Calu3 (cell line): ENCODE results near the gene ASB2. TPM values are rescaled to one million over a fixed set of nuclear protein-coding genes. Genes with fewer than 3 reads are reported as not detected.

Experiments
- BruUV-seq: library from RNA; stranded (reverse); fragments of 400-500 nt; replicated peaks from 2 replicates; lab custom pipeline; 2021; lab: Mats Ljungman, UMichigan
- CTCF ChIA-PET: fragments of 300-600 bp; sonication (Branson Sonifier 250); formaldehyde crosslinking; loops from one replicate; lab custom pipeline; 2022; ENCODE audit warnings: antibody characterized with exemption; lab: Charles Lee
- DNase-seq: peaks from one replicate; pipeline ENCODE4 v3.0.0; 2022
- H3K27ac Mint-ChIP-seq: one replicate; pipeline ENCODE4 v1.8.0; 2022; ENCODE audit warnings: mixed read lengths; ENCODE audit not compliant: unreplicated experiment
- H3K27me3 Mint-ChIP-seq: one replicate; pipeline ENCODE4 v1.8.0; 2022; ENCODE audit warnings: mixed read lengths; ENCODE audit not compliant: unreplicated experiment
- H3K36me3 Mint-ChIP-seq: one replicate; pipeline ENCODE4 v1.8.0; 2022; ENCODE audit warnings: mild to moderate bottlenecking, moderate library complexity, mixed read lengths; ENCODE audit not compliant: insufficient read depth, unreplicated experiment
- H3K4me1 Mint-ChIP-seq: one replicate; pipeline ENCODE4 v1.8.0; 2022; ENCODE audit warnings: mild to moderate bottlenecking, low read depth, mixed read lengths; ENCODE audit not compliant: unreplicated experiment
- H3K4me3 Mint-ChIP-seq: one replicate; pipeline ENCODE4 v1.8.0; 2022; ENCODE audit warnings: mild to moderate bottlenecking, low read depth, moderate library complexity, mixed read lengths; ENCODE audit not compliant: unreplicated experiment
- H3K9me3 Mint-ChIP-seq: one replicate; pipeline ENCODE4 v1.8.0; 2022; ENCODE audit warnings: low read depth, mixed read lengths; ENCODE audit not compliant: unreplicated experiment
- intact Hi-C: fragments of 100-400 bp; cut with micrococcal nuclease; formaldehyde crosslinking; loops from one replicate; pipeline ENCODE4 v1.10.0; 2022; ENCODE audit not compliant: unreplicated experiment
- total RNA-seq: library from RNA; stranded (reverse); gene quantifications from 2 replicates; pipeline ENCODE4 v1.2.3, GENCODE V29; 2022
- TF ChIP-seq, protein P1 (sequence below): fragments of 200-600 bp; IDR thresholded peaks from one replicate; pipeline ENCODE4 v1.8.0; 2022; ENCODE audit warnings: antibody characterized with exemption; ENCODE audit not compliant: unreplicated experiment

ASB2 gene
- total RNA-seq, 1 experiment from 2014 or later, result 0.19 TPM

DNA sequence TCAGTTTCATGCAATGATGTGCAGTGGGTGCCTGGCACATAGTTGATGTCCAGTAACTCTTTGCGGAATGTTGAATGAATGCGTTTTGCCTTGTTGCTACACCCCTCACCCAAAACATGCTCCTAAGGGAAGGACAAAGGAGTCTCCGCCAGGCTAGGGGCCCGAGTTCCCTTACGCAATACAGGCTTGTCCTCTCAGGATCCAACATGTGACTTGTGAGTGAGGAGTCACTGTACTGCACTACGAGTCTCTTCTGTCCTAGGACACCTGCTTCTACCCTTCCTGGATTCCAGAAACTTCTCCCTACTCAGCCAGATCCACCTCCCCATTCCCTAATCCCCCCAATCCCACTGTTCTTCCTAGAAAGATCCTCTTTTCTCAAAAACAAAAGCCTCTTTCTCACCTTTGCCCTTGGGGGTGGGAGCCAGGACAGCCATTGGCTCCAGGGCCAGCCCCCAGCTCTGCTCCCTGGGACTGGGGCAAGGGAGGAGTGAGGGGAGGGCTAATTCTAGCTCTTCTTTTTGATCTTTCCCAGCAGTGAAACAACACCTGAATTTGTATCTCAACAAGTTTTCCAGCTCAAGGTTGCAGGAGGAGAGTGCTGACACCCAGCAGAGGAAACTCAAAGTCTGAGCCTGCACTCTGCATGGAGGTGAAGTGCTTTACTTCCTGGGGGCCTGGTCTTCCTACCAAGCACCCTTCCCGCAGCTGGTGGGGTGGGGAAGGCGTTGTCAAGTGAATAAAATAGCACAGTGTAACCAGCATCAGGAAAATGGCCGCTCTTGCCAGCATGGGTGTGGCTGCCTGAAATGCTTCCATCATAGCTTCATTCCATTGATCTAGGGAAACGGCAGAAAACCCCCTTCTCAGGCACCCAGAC is 46.4 kb upstream of the ASB2 start:
- H3K4me1 Mint-ChIP-seq, result peaks cover 65% of the 10 kb centered on the region
- intact Hi-C loops, result no loop called here
- no peak for DNase-seq
- no peaks in the 10 kb centered on the region for H3K9me3 Mint-ChIP-seq
- peaks cover 35% of the 10 kb centered on the region for H3K36me3 Mint-ChIP-seq
- H3K27ac Mint-ChIP-seq, result peak overlapping the region; percentile 64
- H3K4me3 Mint-ChIP-seq, result no peak overlapping the region
- H3K27me3 Mint-ChIP-seq, result no peaks in the 10 kb centered on the region
- no TSS peak for BruUV-seq
- CTCF ChIA-PET, result no interaction called here
- TF ChIP-seq, protein P1, sequence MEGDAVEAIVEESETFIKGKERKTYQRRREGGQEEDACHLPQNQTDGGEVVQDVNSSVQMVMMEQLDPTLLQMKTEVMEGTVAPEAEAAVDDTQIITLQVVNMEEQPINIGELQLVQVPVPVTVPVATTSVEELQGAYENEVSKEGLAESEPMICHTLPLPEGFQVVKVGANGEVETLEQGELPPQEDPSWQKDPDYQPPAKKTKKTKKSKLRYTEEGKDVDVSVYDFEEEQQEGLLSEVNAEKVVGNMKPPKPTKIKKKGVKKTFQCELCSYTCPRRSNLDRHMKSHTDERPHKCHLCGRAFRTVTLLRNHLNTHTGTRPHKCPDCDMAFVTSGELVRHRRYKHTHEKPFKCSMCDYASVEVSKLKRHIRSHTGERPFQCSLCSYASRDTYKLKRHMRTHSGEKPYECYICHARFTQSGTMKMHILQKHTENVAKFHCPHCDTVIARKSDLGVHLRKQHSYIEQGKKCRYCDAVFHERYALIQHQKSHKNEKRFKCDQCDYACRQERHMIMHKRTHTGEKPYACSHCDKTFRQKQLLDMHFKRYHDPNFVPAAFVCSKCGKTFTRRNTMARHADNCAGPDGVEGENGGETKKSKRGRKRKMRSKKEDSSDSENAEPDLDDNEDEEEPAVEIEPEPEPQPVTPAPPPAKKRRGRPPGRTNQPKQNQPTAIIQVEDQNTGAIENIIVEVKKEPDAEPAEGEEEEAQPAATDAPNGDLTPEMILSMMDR, result no peak

DNA sequence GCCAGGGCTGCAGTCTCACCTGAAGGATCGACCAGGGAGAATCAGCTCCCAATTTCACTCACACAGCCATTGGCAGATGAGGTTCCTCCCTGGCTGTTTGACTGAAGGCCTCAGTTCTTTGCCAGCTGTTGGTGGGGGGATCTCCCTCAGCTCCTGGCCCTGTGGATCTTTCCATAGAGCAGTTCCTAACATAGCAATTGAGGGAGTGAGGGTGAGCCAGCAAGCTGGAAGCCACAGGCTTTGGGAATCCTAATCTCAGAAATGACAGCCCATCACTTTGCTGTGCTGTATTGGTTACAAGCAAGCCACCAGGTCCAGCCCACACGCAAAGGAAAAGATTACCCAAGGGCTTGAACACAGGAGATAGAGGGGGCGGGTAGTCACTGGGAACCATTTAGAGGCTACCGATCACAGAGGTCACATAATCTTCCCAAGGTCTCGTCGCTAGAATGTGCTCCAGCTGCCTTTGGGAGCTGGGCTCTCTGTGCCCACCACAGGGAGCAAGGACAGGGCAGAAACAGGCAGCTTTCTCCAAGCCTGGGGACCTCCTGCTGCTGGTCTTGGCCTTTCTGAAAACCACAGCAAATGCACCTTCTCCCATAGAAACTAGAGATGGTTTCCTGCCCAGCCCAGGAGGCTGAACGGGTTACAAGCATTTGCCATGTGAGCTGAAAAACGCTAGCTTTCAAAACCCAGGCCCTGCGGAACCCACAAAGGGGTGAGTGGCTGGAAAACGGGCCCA is 45.2 kb upstream of the ASB2 start:
- CTCF ChIA-PET, result interaction anchor here (1.2 kb wide), 2 partner anchors 149 to 367 kb away, joined by 3 read pairs; partner anchors contain the start of gene SERPINA1
- Mint-ChIP-seq H3K36me3 (peaks cover 24% of the 10 kb centered on the region), H3K4me3 (no peak overlapping the region), H3K27me3 (no peaks in the 10 kb centered on the region), H3K9me3 (no peaks in the 10 kb centered on the region), H3K4me1 (peaks cover 62% of the 10 kb centered on the region), H3K27ac (no peak overlapping the region)
- BruUV-seq, result no TSS peak
- intact Hi-C loops, result no loop called here
- DNase-seq, result no peak
- TF ChIP-seq, protein P1, result no peak

DNA sequence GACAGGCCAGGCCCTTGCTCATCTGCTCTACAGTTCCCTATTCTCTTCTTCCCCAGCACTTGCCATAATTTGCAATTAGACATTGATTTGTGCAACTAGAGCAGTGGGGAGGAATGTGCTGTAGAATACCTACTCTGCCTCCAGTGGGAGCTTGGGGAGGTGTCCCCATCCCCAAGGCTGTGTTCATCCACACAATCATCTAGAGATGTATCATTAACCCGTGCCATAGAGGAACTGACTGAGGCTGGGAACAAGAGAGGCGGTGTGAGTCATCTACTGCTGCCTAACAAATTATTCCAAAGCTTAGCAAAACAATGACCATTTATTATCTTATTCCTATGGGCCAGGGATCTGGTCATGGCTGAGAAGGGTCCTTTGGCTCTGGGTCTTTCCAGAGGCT is 44.6 kb upstream of the ASB2 start:
- H3K4me3 Mint-ChIP-seq, result no peak overlapping the region
- no peaks in the 10 kb centered on the region for H3K9me3 Mint-ChIP-seq
- DNase-seq, result peak; percentile 49
- H3K36me3 Mint-ChIP-seq, result peaks cover 18% of the 10 kb centered on the region
- intact Hi-C loops, result no loop called here
- TF ChIP-seq, protein P1, result no peak
- no peak overlapping the region for H3K27ac Mint-ChIP-seq
- H3K4me1 Mint-ChIP-seq, result peaks cover 60% of the 10 kb centered on the region
- no peaks in the 10 kb centered on the region for H3K27me3 Mint-ChIP-seq
- CTCF ChIA-PET, result interaction anchor here (1.2 kb wide), 2 partner anchors 150 to 368 kb away, joined by 3 read pairs; partner anchors contain the start of gene SERPINA1
- no TSS peak for BruUV-seq

DNA sequence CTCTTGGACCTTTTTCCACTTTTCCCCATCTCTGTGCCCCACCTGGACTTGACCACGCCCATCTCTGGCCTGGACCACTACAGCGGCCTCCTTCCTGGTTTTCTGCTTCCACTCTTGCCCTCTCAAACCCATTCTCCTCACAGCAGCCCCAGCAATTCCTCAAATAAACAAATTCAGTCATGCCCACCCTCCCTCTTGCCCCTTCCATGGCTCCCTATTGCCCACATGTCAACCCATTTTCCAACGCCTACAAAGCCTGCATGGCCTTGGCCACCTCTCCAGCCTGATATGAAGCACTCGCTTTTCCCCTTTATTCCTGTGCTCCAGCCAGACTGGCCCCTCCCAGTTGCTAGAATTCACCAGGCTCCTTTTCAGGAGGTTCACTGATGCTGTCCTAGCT is 43.9 kb upstream of the ASB2 start:
- H3K4me1 Mint-ChIP-seq, result peaks cover 55% of the 10 kb centered on the region
- intact Hi-C loops, result no loop called here
- H3K27ac Mint-ChIP-seq, result peak overlapping the region; percentile 40
- BruUV-seq, result no TSS peak
- H3K36me3 Mint-ChIP-seq, result peaks cover 13% of the 10 kb centered on the region
- no peak overlapping the region for H3K4me3 Mint-ChIP-seq
- CTCF ChIA-PET, result interaction anchor here (1.2 kb wide), 1 partner anchor 368 kb away, joined by 3 read pairs; the partner anchor contains the start of gene SERPINA1
- no peak for DNase-seq
- H3K27me3 Mint-ChIP-seq, result no peaks in the 10 kb centered on the region
- no peaks in the 10 kb centered on the region for H3K9me3 Mint-ChIP-seq
- TF ChIP-seq, protein P1, result no peak
